ENCODE results near the gene OLFM1.
"Not testable (repeated sequence)": the region's sequence is repeated elsewhere in the genome, so short reads cannot be mapped to it uniquely, and the experiment has no call there.

OLFM1 gene

GRCh38 chr9:135060461-135061116 is 26.9 kb upstream of the OLFM1 start:
- DNase-seq (ENCODE audit: low read depth in 3 of 3) = no peak

GRCh38 chr9:135061441-135061840 is 26.0 kb upstream of the OLFM1 start:
- DNase-seq (ENCODE audit: low read depth in 3 of 3) = no peak

- no peak for DNase-seq (ENCODE audit: low read depth in 3 of 3)
These were observed 25.2 kb upstream of the OLFM1 start for GRCh38 chr9:135062254-135062653.

- not testable (repeated sequence) for DNase-seq (ENCODE audit: low read depth in 3 of 3)
These were observed 24.0 kb upstream of the OLFM1 start for GRCh38 chr9:135063466-135063865.

- DNase-seq (ENCODE audit: low read depth in 3 of 3) = not testable (repeated sequence)
These were observed 23.6 kb upstream of the OLFM1 start for GRCh38 chr9:135063888-135064287.

- DNase-seq (ENCODE audit: low read depth in 3 of 3) = no peak
These were observed 22.3 kb upstream of the OLFM1 start for GRCh38 chr9:135065151-135065550.

GRCh38 chr9:135065804-135066203 is 21.7 kb upstream of the OLFM1 start:
- DNase-seq (ENCODE audit: low read depth in 3 of 3) = no peak

GRCh38 chr9:135066291-135066690 is 21.2 kb upstream of the OLFM1 start:
- DNase-seq (ENCODE audit: low read depth in 3 of 3) = no peak

- no peak for DNase-seq (ENCODE audit: low read depth in 3 of 3)
These were observed 20.3 kb upstream of the OLFM1 start for GRCh38 chr9:135067096-135067710.

- DNase-seq (ENCODE audit: low read depth in 3 of 3) = no peak
These were observed 18.6 kb upstream of the OLFM1 start for GRCh38 chr9:135068776-135069415.

GRCh38 chr9:135069558-135070197 is 17.8 kb upstream of the OLFM1 start:
- DNase-seq (ENCODE audit: low read depth in 3 of 3) = no peak

GRCh38 chr9:135070198-135070951 is 17.1 kb upstream of the OLFM1 start:
- no peak for DNase-seq (ENCODE audit: low read depth in 3 of 3)

GRCh38 chr9:135070964-135071735 is 16.3 kb upstream of the OLFM1 start:
- no peak for DNase-seq (ENCODE audit: low read depth in 3 of 3)

- DNase-seq (ENCODE audit: low read depth in 3 of 3) = no peak
These were observed 14.3 kb upstream of the OLFM1 start for GRCh38 chr9:135073081-135073740.

GRCh38 chr9:135073741-135074305 is 13.6 kb upstream of the OLFM1 start:
- DNase-seq (ENCODE audit: low read depth in 3 of 3) = no peak

GRCh38 chr9:135074354-135075233 is 12.9 kb upstream of the OLFM1 start:
- DNase-seq (ENCODE audit: low read depth in 3 of 3) = no peak

- DNase-seq (ENCODE audit: low read depth in 3 of 3) = no peak
These were observed 12.0 kb upstream of the OLFM1 start for GRCh38 chr9:135075234-135076142.
